MM.1S (cell line): Measurements from ENCODE around the gene LBH.

Experiments used
- DNase-seq: peaks from one replicate; pipeline ENCODE4 v3.0.0-alpha.2; 2015
- H2AFZ ChIP-seq: fragments of 300-600 bp; sonication (generic); 2 replicates; pipeline ENCODE4 v1.6.0; 2016; ENCODE audit warnings: antibody characterized with exemption, low read length
- H3F3A ChIP-seq: fragments of 300-600 bp; sonication (generic); 2 replicates; pipeline ENCODE4 v1.6.1; 2016; ENCODE audit warnings: mild to moderate bottlenecking, antibody characterized with exemption, low read length, moderate library complexity, mixed read lengths; ENCODE audit not compliant: insufficient read depth
- H3K27ac ChIP-seq: fragments of 300-600 bp; sonication (generic); 2 replicates; pipeline ENCODE4 v1.5.1; 2016; ENCODE audit warnings: mild to moderate bottlenecking, low read length
- H3K27me3 ChIP-seq: fragments of 300-600 bp; sonication (generic); replicated peaks from 2 replicates; pipeline ENCODE4 v1.6.0; 2016; ENCODE audit warnings: low read length; ENCODE audit not compliant: insufficient read depth
- H3K36me3 ChIP-seq: fragments of 300-600 bp; sonication (generic); replicated peaks from 2 replicates; pipeline ENCODE4 v1.6.1; 2016; ENCODE audit warnings: mild to moderate bottlenecking, low read length, mixed read lengths; ENCODE audit not compliant: insufficient read depth
- H3K4me1 ChIP-seq: fragments of 300-600 bp; sonication (generic); 2 replicates; pipeline ENCODE4 v1.6.1; 2016; ENCODE audit warnings: low read length, mixed read lengths
- H3K4me2 ChIP-seq: fragments of 300-600 bp; sonication (generic); 2 replicates; pipeline ENCODE4 v1.6.0; 2016; ENCODE audit warnings: low read depth, low read length
- H3K4me3 ChIP-seq: fragments of 300-600 bp; sonication (generic); 2 replicates; pipeline ENCODE4 v1.5.1; 2016; ENCODE audit warnings: low read length, mixed read lengths
- H3K79me2 ChIP-seq: fragments of 300-600 bp; sonication (generic); 2 replicates; pipeline ENCODE4 v1.6.1; 2016; ENCODE audit warnings: mixed run types, low read length, mixed read lengths
- H3K9ac ChIP-seq: fragments of 300-600 bp; sonication (generic); 2 replicates; pipeline ENCODE4 v1.6.1; 2016; ENCODE audit warnings: low read length, mixed read lengths
- H3K9me2 ChIP-seq: fragments of 300-600 bp; sonication (generic); replicated peaks from 2 replicates; pipeline ENCODE4 v1.6.1; 2016; ENCODE audit warnings: mild to moderate bottlenecking, low read length, mixed read lengths; ENCODE audit not compliant: insufficient read depth
- H3K9me3 ChIP-seq: fragments of 300-600 bp; sonication (generic); replicated peaks from 2 replicates; pipeline ENCODE4 v1.6.1; 2016; ENCODE audit warnings: mild to moderate bottlenecking, low read length, mixed read lengths; ENCODE audit not compliant: insufficient read depth
- H4K20me1 ChIP-seq: fragments of 300-600 bp; sonication (generic); 2 replicates; pipeline ENCODE4 v1.6.1; 2016; ENCODE audit warnings: mild to moderate bottlenecking, low read length, moderate library complexity, mixed read lengths; ENCODE audit not compliant: insufficient read depth
- CTCF ChIP-seq: fragments of 300-600 bp; sonication (generic); IDR thresholded peaks from 2 replicates; pipeline ENCODE4 v1.5.1; 2016; ENCODE audit warnings: antibody characterized with exemption, low read length, mixed read lengths
- EZH2 ChIP-seq: fragments of 300-600 bp; sonication (generic); optimal IDR thresholded peaks from 2 replicates; pipeline ENCODE3; 2017; ENCODE audit warnings: low read depth, mild to moderate bottlenecking, antibody characterized with exemption, low read length, mixed read lengths
- EZH2phosphoT487 ChIP-seq: fragments of 300-600 bp; sonication (generic); IDR thresholded peaks from 2 replicates; pipeline ENCODE4 v1.6.1; 2018; ENCODE audit warnings: antibody characterized with exemption, low read length

LBH gene

GRCh38 chr2:30294133-30294532, 62.8 kb downstream of the LBH start:
- Histone ChIP-seq H3K27me3 (no peaks in the 10 kb centered on the region), H3K9me2 (no peaks in the 10 kb centered on the region), H3F3A (no peaks in the 10 kb centered on the region), H3K9me3 (no peaks in the 10 kb centered on the region), H2AFZ (no peak overlapping the region), H3K4me3 (no peak overlapping the region), H3K4me1 (no peaks in the 10 kb centered on the region), H3K36me3 (no peaks in the 10 kb centered on the region), H3K4me2 (no peak overlapping the region), H4K20me1 (no peaks in the 10 kb centered on the region), H3K27ac (no peak overlapping the region), H3K9ac (no peak overlapping the region), H3K79me2 (no peaks in the 10 kb centered on the region)
- DNase-seq = no peak
- TF ChIP-seq EZH2 (no peak), CTCF (no peak), EZH2phosphoT487 (no peak)

- Histone ChIP-seq H3K27me3 (no peaks in the 10 kb centered on the region), H2AFZ (no peak overlapping the region), H3K9ac (no peak overlapping the region), H3K4me3 (no peak overlapping the region), H3F3A (no peaks in the 10 kb centered on the region), H3K79me2 (no peaks in the 10 kb centered on the region), H3K9me2 (no peaks in the 10 kb centered on the region), H3K36me3 (no peaks in the 10 kb centered on the region), H3K27ac (no peak overlapping the region), H3K9me3 (no peaks in the 10 kb centered on the region), H3K4me2 (no peak overlapping the region), H3K4me1 (no peaks in the 10 kb centered on the region), H4K20me1 (no peaks in the 10 kb centered on the region)
- no peak for DNase-seq
- TF ChIP-seq EZH2 (no peak), EZH2phosphoT487 (no peak), CTCF (no peak)
Observed at GRCh38 chr2:30296496-30296895, 65.2 kb downstream of the LBH start.

- no peak overlapping the region for H2AFZ ChIP-seq
- DNase-seq = no peak
- TF ChIP-seq EZH2 = no peak
- H3K9me2 ChIP-seq = no peaks in the 10 kb centered on the region
- no peak overlapping the region for H3K4me2 ChIP-seq
- H3K36me3 ChIP-seq = no peaks in the 10 kb centered on the region
- no peak overlapping the region for H3K27ac ChIP-seq
- no peak overlapping the region for H3K9ac ChIP-seq
- H3K4me3 ChIP-seq = no peak overlapping the region
- no peaks in the 10 kb centered on the region for H3K9me3 ChIP-seq
- H3K4me1 ChIP-seq = no peaks in the 10 kb centered on the region
- no peaks in the 10 kb centered on the region for H4K20me1 ChIP-seq
- H3K27me3 ChIP-seq = no peaks in the 10 kb centered on the region
- no peaks in the 10 kb centered on the region for H3F3A ChIP-seq
- H3K79me2 ChIP-seq = no peaks in the 10 kb centered on the region
Observed at GRCh38 chr2:30298302-30298701, 67.0 kb downstream of the LBH start.

- Histone ChIP-seq H3K9me2 (no peaks in the 10 kb centered on the region), H3K79me2 (no peaks in the 10 kb centered on the region), H3K27ac (no peak overlapping the region), H2AFZ (no peak overlapping the region), H3K4me3 (no peak overlapping the region), H3K4me1 (no peaks in the 10 kb centered on the region), H3K36me3 (no peaks in the 10 kb centered on the region), H3K9ac (no peak overlapping the region), H3F3A (no peaks in the 10 kb centered on the region), H4K20me1 (no peaks in the 10 kb centered on the region), H3K9me3 (no peaks in the 10 kb centered on the region), H3K4me2 (no peak overlapping the region), H3K27me3 (no peaks in the 10 kb centered on the region)
- DNase-seq = no peak
- TF ChIP-seq EZH2phosphoT487 (no peak), EZH2 (no peak), CTCF (no peak)
Observed at GRCh38 chr2:30300122-30300455, 68.8 kb downstream of the LBH start.
